Non-pigmented ciliary epithelial cell (primary cell): ENCODE measurements around the gene PLCB1.
"Not testable (repeated sequence)": the region's sequence is repeated elsewhere in the genome, so short reads cannot be mapped to it uniquely, and the experiment has no call there.

Experiments used
- DNase-seq: peaks from one replicate; pipeline ENCODE4 v3.0.0-alpha.2; 2010; ENCODE audit warnings: low read depth

The PLCB1 gene

GRCh38 chr20:8131598-8132483, at the start of gene PLCB1:
PLCB1 (plus strand) TSS chr20:8132266; CDS start chr20:8132652, 386 bp downstream.
- no peak for DNase-seq

GRCh38 chr20:8082989-8083388, 49.1 kb upstream of the PLCB1 start:
- DNase-seq: no peak

GRCh38 chr20:8089668-8090067, 42.4 kb upstream of the PLCB1 start:
- DNase-seq: no peak

GRCh38 chr20:8094415-8094818, 37.6 kb upstream of the PLCB1 start:
- DNase-seq: no peak

GRCh38 chr20:8094850-8095249, 37.2 kb upstream of the PLCB1 start:
- DNase-seq: no peak

- DNase-seq: no peak
Observed at GRCh38 chr20:8095648-8096572, 36.2 kb upstream of the PLCB1 start.

GRCh38 chr20:8097307-8097706, 34.8 kb upstream of the PLCB1 start:
- no peak for DNase-seq

GRCh38 chr20:8104252-8104651, 27.8 kb upstream of the PLCB1 start:
- DNase-seq: no peak

GRCh38 chr20:8114612-8115011, 17.5 kb upstream of the PLCB1 start:
- DNase-seq: not testable (repeated sequence)

- no peak for DNase-seq
Observed at GRCh38 chr20:8115436-8115835, 16.6 kb upstream of the PLCB1 start.

- no peak for DNase-seq
Observed at GRCh38 chr20:8116067-8116811, 15.8 kb upstream of the PLCB1 start.

- no peak for DNase-seq
Observed at GRCh38 chr20:8117636-8118035, 14.4 kb upstream of the PLCB1 start.

GRCh38 chr20:8118039-8118438, 14.0 kb upstream of the PLCB1 start:
- no peak for DNase-seq

GRCh38 chr20:8118760-8119159, 13.3 kb upstream of the PLCB1 start:
- no peak for DNase-seq

GRCh38 chr20:8121666-8122065, 10.4 kb upstream of the PLCB1 start:
- DNase-seq: no peak

GRCh38 chr20:8124639-8125038, 7.4 kb upstream of the PLCB1 start:
- DNase-seq: no peak

- DNase-seq: no peak
Observed at GRCh38 chr20:8126181-8126580, 5.9 kb upstream of the PLCB1 start.

- DNase-seq: no peak
Observed at GRCh38 chr20:8126841-8127378, 5.2 kb upstream of the PLCB1 start.

- no peak for DNase-seq
Observed at GRCh38 chr20:8127553-8128255, 4.4 kb upstream of the PLCB1 start.

GRCh38 chr20:8128291-8129060, 3.6 kb upstream of the PLCB1 start:
- DNase-seq: no peak
